Measurements from ENCODE around the gene RAPGEF4. TPM values are rescaled to one million over a fixed set of nuclear protein-coding genes. Genes with fewer than 3 reads are reported as not detected.

RAPGEF4 gene
- total and polyA plus RNA-seq, 2 of the 13 experiments (the other 11 are each of a cell fraction or from before 2014, with no cell fraction given): 0.78 to 0.91 TPM

- TF ChIP-seq ZNF142 (CRISPR knock-in tag; IDR thresholded peaks at IDR 0.05) (0 out of 2 replicates have a peak, but pooled peaks have one; percentile 1), FLYWCH1 (CRISPR knock-in tag; IDR thresholded peaks at IDR 0.05) (no peak)
Observed at GRCh38 chr2:172725746-172726145, 9.9 kb upstream of the RAPGEF4 start (continued).

GRCh38 chr2:172726172-172726735, 9.4 kb upstream of the RAPGEF4 start:
- H3K9ac ChIP-seq (ENCODE audit: insufficient read depth, low read depth, low read length): no peak overlapping the region
- no peaks in the 10 kb centered on the region; a peak in 1 of 5 replicates for H3K27me3 ChIP-seq (ENCODE audit: control insufficient read depth in 1 of 2, insufficient read depth in 2 of 2, low read length in 2 of 2)
- H3K4me2 ChIP-seq (ENCODE audit: low read depth, low read length): peak overlapping the region; percentile 59
- ATAC-seq (peak; percentile 99), FAIRE-seq (peak; percentile 90), DNase-seq (ENCODE audit: low spot score) (peak; percentile 95)
- ChIA-PET POLR2A (no interaction called here), CTCF (ENCODE audit: low intra/inter-chr PET ratio, low total read pairs) (no interaction called here)
- H3K36me3 ChIP-seq (replicated peaks in 1 of 2; ENCODE audit: control insufficient read depth in 1 of 2, insufficient read depth in 2 of 2, low read length in 2 of 2): no peaks in the 10 kb centered on the region
- peak overlapping the region in 1 of 3 experiments; percentile 44; a peak in 2 of 6 replicates for H3K4me3 ChIP-seq (replicated peaks in 1 of 3; ENCODE audit: insufficient read depth in 1 of 3, low read depth in 2 of 3, low read length in 3 of 3)
- no peak overlapping the region for H2AFZ ChIP-seq (ENCODE audit: low read length)
- no peaks in the 10 kb centered on the region for H3K79me2 ChIP-seq (ENCODE audit: insufficient read depth, low read length)
- peak overlapping the region; percentile 10 for H3K27ac ChIP-seq (ENCODE audit: extremely low read length, insufficient read depth, low read length)
- no TSS peak for BruUV-seq (replicated peaks)
- intact Hi-C loops (cut with micrococcal nuclease; ENCODE audit: unreplicated experiment) (no loop called here), in situ Hi-C loops (cut with HindIII; ENCODE audit: extremely low pct_ligation_motif_present, low pct_unique_long_range_greater_than_20kb) (no loop called here)
- no peaks in the 10 kb centered on the region for H3K9me3 ChIP-seq (ENCODE audit: low read length)
- H4K20me1 ChIP-seq (ENCODE audit: insufficient read depth, low read length): no peaks in the 10 kb centered on the region
- under 1% methylated on average over 8 of the region's 8 CpGs for WGBS (ENCODE audit: low lambda C conversion rate)
- H3K4me1 ChIP-seq (ENCODE audit: insufficient read depth, low read length): peaks cover 20% of the 10 kb centered on the region
- no peak for TF ChIP-seq SUZ12 (IDR thresholded peaks at IDR 0.05; ENCODE audit: low read depth, low read length)
- peak; percentile 64; the same call in 1 of the 2 replicates for TF ChIP-seq TRAFD1 (CRISPR knock-in tag; IDR thresholded peaks at IDR 0.05; ENCODE audit: borderline replicate concordance)
- TF ChIP-seq TOPORS (CRISPR knock-in tag; IDR thresholded peaks at IDR 0.05): no peak
- peak; percentile 83 for TF ChIP-seq NR2C2 (CRISPR knock-in tag; IDR thresholded peaks at IDR 0.05; ENCODE audit: borderline replicate concordance)
- TF ChIP-seq ZNF614 (CRISPR knock-in tag; IDR thresholded peaks at IDR 0.05; ENCODE audit: borderline replicate concordance): 0 out of 2 replicates have a peak, but pooled peaks have one; percentile 19
- peak; percentile 55; the same call in 1 of the 2 replicates for TF ChIP-seq ARID4A (CRISPR knock-in tag; IDR thresholded peaks at IDR 0.05; ENCODE audit: borderline replicate concordance)

Measured in HepG2 (cell line).